Endothelial cell of umbilical vein (primary cell): ENCODE results near the gene GDNF. TPM values are rescaled to one million over a fixed set of nuclear protein-coding genes. Genes with fewer than 3 reads are reported as not detected.

Experiments
- BruUV-seq: library from RNA; stranded (reverse); fragments of 400-500 nt; replicated peaks from 2 replicates; lab custom pipeline; 2021; lab: Mats Ljungman, UMichigan
- CTCF ChIA-PET: fragments of 300-600, 350-600 bp; sonication (Branson Sonifier 250); formaldehyde crosslinking; loops from one replicate; lab custom pipeline; 2021; ENCODE audit warnings: antibody characterized with exemption, inconsistent platforms; lab: Charles Lee
- POLR2A ChIA-PET: fragments of 300-600, 350-600 bp; sonication (Branson Sonifier 250); formaldehyde crosslinking; loops from one replicate; lab custom pipeline; 2021; ENCODE audit warnings: antibody characterized with exemption, inconsistent platforms; lab: Charles Lee
- DNase-seq: peaks from one replicate; pipeline ENCODE4 v3.0.0-alpha.2; 2011; ENCODE audit warnings: low read depth, low spot score
- FAIRE-seq: peaks from 2 replicates; lab custom pipeline; 2011; peaks lifted over from hg19 to GRCh38; lab: Jason Lieb, UNC
- H2AFZ ChIP-seq: 2 replicates; pipeline ENCODE4 v1.6.0; 2012; ENCODE audit warnings: low read depth, low read length, control low read depth, inconsistent platforms
- H3K27ac ChIP-seq: 2 replicates; pipeline ENCODE4 v1.5.1; 2011; ENCODE audit warnings: low read depth, mild to moderate bottlenecking, control low read depth, low read length, moderate library complexity; ENCODE audit not compliant: insufficient read depth
- H3K27me3 ChIP-seq, 2 experiments: 2 replicates each; pipeline versions ENCODE4 v1.6.0 to v1.6.1; 2011; ENCODE audit warnings: low read length in 2 of 2, mixed read lengths in 1 of 2; ENCODE audit not compliant: control insufficient read depth in 2 of 2, insufficient read depth in 2 of 2
- H3K36me3 ChIP-seq, 2 experiments: 2 replicates in 1 of 2; 3 replicates in 1 of 2; pipeline ENCODE4 v1.5.1; 2011; ENCODE audit warnings: low read length in 2 of 2, mild to moderate bottlenecking in 1 of 2, moderate library complexity in 1 of 2; ENCODE audit not compliant: control insufficient read depth in 2 of 2, insufficient read depth in 2 of 2; ENCODE audit errors: extremely low read depth in 1 of 2
- H3K4me1 ChIP-seq: 3 replicates; pipeline ENCODE4 v1.5.1; 2011; ENCODE audit warnings: mild to moderate bottlenecking, low read length; ENCODE audit not compliant: control insufficient read depth, insufficient read depth; ENCODE audit errors: extremely low read depth
- H3K4me2 ChIP-seq: 2 replicates; pipeline ENCODE4 v1.6.1; 2011; ENCODE audit warnings: low read length, control low read depth, mixed read lengths; ENCODE audit not compliant: insufficient read depth
- H3K4me3 ChIP-seq, 3 experiments: fragments of 200-600 bp in 1 of 3; sonication (generic), shearing (Covaris generic) in 1 of 3; replicated peaks in 1 of 3; 2 replicates each; pipeline ENCODE4 v1.5.1; 2011 to 2016; ENCODE audit warnings: control low read depth in 3 of 3, low read length in 3 of 3, mild to moderate bottlenecking in 2 of 3, inconsistent platforms in 1 of 3, low read depth in 1 of 3, moderate library complexity in 1 of 3; ENCODE audit not compliant: insufficient read depth in 1 of 3
- H3K79me2 ChIP-seq: 2 replicates; pipeline ENCODE4 v1.6.0; 2012; ENCODE audit warnings: low read length, inconsistent platforms; ENCODE audit not compliant: control insufficient read depth, insufficient read depth
- H3K9ac ChIP-seq: replicated peaks from 2 replicates; pipeline ENCODE3; 2011; ENCODE audit warnings: low read length, control low read depth; ENCODE audit not compliant: insufficient read depth; ENCODE audit errors: extremely low read depth
- H3K9me1 ChIP-seq: replicated peaks from 3 replicates; pipeline ENCODE4 v1.6.0; 2011; ENCODE audit warnings: mild to moderate bottlenecking, low read length; ENCODE audit not compliant: control insufficient read depth, insufficient read depth; ENCODE audit errors: extremely low read depth
- H3K9me3 ChIP-seq: replicated peaks from 2 replicates; pipeline ENCODE4 v1.5.1; 2012; ENCODE audit warnings: low read length, inconsistent platforms; ENCODE audit not compliant: control insufficient read depth, insufficient read depth
- H4K20me1 ChIP-seq: replicated peaks from 2 replicates; pipeline ENCODE3; 2011; ENCODE audit warnings: mild to moderate bottlenecking, low read length; ENCODE audit not compliant: control insufficient read depth, insufficient read depth; ENCODE audit errors: extremely low read depth
- CTCF ChIP-seq, 2 donors: IDR thresholded peaks; 1 replicate in 1 of 2; 2 replicates in 1 of 2; pipeline ENCODE4 v1.5.1; 2011; ENCODE audit warnings: low read length in 2 of 2, mild to moderate bottlenecking in 2 of 2, moderate library complexity in 2 of 2, control low read depth in 1 of 2, inconsistent platforms in 1 of 2, low read depth in 1 of 2; ENCODE audit not compliant: insufficient read depth in 1 of 2; ENCODE audit errors: extremely low read depth in 1 of 2
- EZH2 ChIP-seq: IDR thresholded peaks from 2 replicates; pipeline ENCODE4 v1.6.1; 2012; ENCODE audit warnings: borderline replicate concordance, low read depth, mild to moderate bottlenecking, moderate library complexity, low read length, inconsistent platforms; ENCODE audit not compliant: severe bottlenecking
- FOS ChIP-seq: IDR thresholded peaks from 2 replicates; pipeline ENCODE4 v1.6.1; 2011; ENCODE audit warnings: mild to moderate bottlenecking, low read length, moderate library complexity, borderline replicate concordance; ENCODE audit not compliant: insufficient read depth
- GATA2 ChIP-seq: IDR thresholded peaks from 2 replicates; pipeline ENCODE4 v1.7.0; 2011; ENCODE audit warnings: low read depth, mild to moderate bottlenecking, moderate library complexity, mixed read lengths, low read length; ENCODE audit not compliant: insufficient read length, insufficient read depth
- JUN ChIP-seq: IDR thresholded peaks from 2 replicates; pipeline ENCODE4 v1.6.1; 2011; ENCODE audit warnings: borderline replicate concordance, low read depth; ENCODE audit not compliant: insufficient read length, insufficient read depth
- MAX ChIP-seq: IDR thresholded peaks from 2 replicates; pipeline ENCODE4 v1.6.1; 2011; ENCODE audit not compliant: insufficient read depth, insufficient read length
- MYC ChIP-seq: IDR thresholded peaks from one replicate; pipeline ENCODE4 v1.6.1; 2011; ENCODE audit warnings: mild to moderate bottlenecking, low read depth, low read length
- POLR2A ChIP-seq: IDR thresholded peaks from 2 replicates; pipeline ENCODE4 v1.6.1; 2012; ENCODE audit warnings: low read depth, mild to moderate bottlenecking, control low read depth, low read length
- POLR2AphosphoS5 ChIP-seq: IDR thresholded peaks from 2 replicates; pipeline ENCODE4 v1.6.1; 2012; ENCODE audit warnings: low read depth, mild to moderate bottlenecking, control low read depth, low read length, moderate library complexity; ENCODE audit not compliant: insufficient read depth
- dilution Hi-C: fragments of 300-500 bp; cut with MboI; formaldehyde crosslinking; loops from one replicate; pipeline ENCODE4 v1.15.0; 2019; ENCODE audit warnings: low sequenced_read_pairs; ENCODE audit not compliant: extremely low pct_ligation_motif_present
- intact Hi-C: fragments of 100-400 bp; cut with micrococcal nuclease; formaldehyde crosslinking; loops from one replicate; pipeline ENCODE4 v1.10.0; 2022
- polyA plus RNA-seq, 4 experiments: library from polyadenylated mRNA; depleted of rRNA in 3 of 4; stranded (reverse) in 3 of 4; unstranded in 1 of 4; fragments of >200 nt; gene quantifications; 2 replicates each; pipeline versions ENCODE4 v1.2.1 to v1.2.3, GENCODE V29; 2011 to 2012; ENCODE audit warnings: missing spikeins in 1 of 4
- total RNA-seq: library from RNA; stranded (reverse); gene quantifications from 2 replicates; pipeline ENCODE4 v1.2.3, GENCODE V29; 2021

GDNF gene
- total and polyA plus RNA-seq, 2 donors (not counting 3 experiments of a cell fraction or from before 2014, with no cell fraction given) = not detected

GRCh38 chr5:37807015-37807414 is 32.8 kb downstream of the GDNF start:
- no TSS peak for BruUV-seq

More at GRCh38 chr5:37807015-37807414, 32.8 kb downstream of the GDNF start:
- no peak for TF ChIP-seq FOS
- TF ChIP-seq CTCF (IDR thresholded peaks at IDR 0.05; ENCODE audit: extremely low read depth in 1 of 2, insufficient read depth in 1 of 2, low read depth in 1 of 2, low read length in 2 of 2) = no peak
- TF ChIP-seq POLR2AphosphoS5 = no peak
- no peak for TF ChIP-seq MYC
- no peak for TF ChIP-seq MAX
- no peak for TF ChIP-seq EZH2
- no peak for TF ChIP-seq POLR2A
- no peak for TF ChIP-seq JUN
- TF ChIP-seq GATA2 = no peak
- ChIA-PET POLR2A (no interaction called here), CTCF (no interaction called here)
- Histone ChIP-seq H3K27ac (no peak overlapping the region), H3K27me3 (peaks cover 0 to 4% of the 10 kb centered on the region in 2 experiments), H3K4me3 (no peak overlapping the region), H3K9ac (no peak overlapping the region), H3K4me1 (no peaks in the 10 kb centered on the region), H3K9me1 (no peaks in the 10 kb centered on the region), H3K79me2 (no peaks in the 10 kb centered on the region), H3K36me3 (no peaks in the 10 kb centered on the region), H2AFZ (no peak overlapping the region), H3K4me2 (no peak overlapping the region), H4K20me1 (no peaks in the 10 kb centered on the region), H3K9me3 (no peaks in the 10 kb centered on the region)
- dilution Hi-C loops = no loop called here
- FAIRE-seq = no peak
- intact Hi-C loops = no loop called here
- no peak for DNase-seq
